H9 (cell line): ENCODE data around the gene SLC25A25. TPM values are rescaled to one million over a fixed set of nuclear protein-coding genes. Genes with fewer than 3 reads are reported as not detected.

Source experiments
- DNase-seq: peaks from one replicate; pipeline ENCODE4 v3.0.0-alpha.2; 2017
- H2AFZ ChIP-seq: one replicate; pipeline ENCODE4 v1.6.1; 2013; ENCODE audit warnings: mild to moderate bottlenecking, low read length, control low read depth, moderate library complexity
- H2AK5ac ChIP-seq: 2 replicates; pipeline ENCODE4 v1.6.1; 2013; ENCODE audit warnings: low read length, control low read depth, mixed read lengths; ENCODE audit not compliant: insufficient read length
- H2BK120ac ChIP-seq: one replicate; pipeline ENCODE4 v1.6.1; 2013; ENCODE audit warnings: low read depth, mild to moderate bottlenecking, low read length, control low read depth, inconsistent platforms; ENCODE audit not compliant: poor library complexity, severe bottlenecking
- H2BK12ac ChIP-seq: 2 replicates; pipeline ENCODE4 v1.6.1; 2013; ENCODE audit warnings: low read length, control low read depth, mixed read lengths, low read depth; ENCODE audit not compliant: insufficient read length
- H2BK15ac ChIP-seq: 2 replicates; pipeline ENCODE4 v1.6.1; 2013; ENCODE audit warnings: low read depth, low read length, control low read depth
- H2BK20ac ChIP-seq: one replicate; pipeline ENCODE4 v1.6.1; 2013; ENCODE audit warnings: low read depth, mild to moderate bottlenecking, low read length, control low read depth, inconsistent platforms; ENCODE audit not compliant: poor library complexity, severe bottlenecking
- H2BK5ac ChIP-seq: 2 replicates; pipeline ENCODE4 v1.6.1; 2013; ENCODE audit warnings: low read length, control low read depth, mixed read lengths; ENCODE audit not compliant: insufficient read length
- H3K14ac ChIP-seq: 2 replicates; pipeline ENCODE4 v1.6.1; 2013; ENCODE audit warnings: low read length, control low read depth; ENCODE audit not compliant: insufficient read depth
- H3K18ac ChIP-seq: 2 replicates; pipeline ENCODE4 v1.6.1; 2013; ENCODE audit warnings: low read depth, mild to moderate bottlenecking, mixed read lengths, low read length, control low read depth; ENCODE audit not compliant: insufficient read length
- H3K23ac ChIP-seq: 2 replicates; pipeline ENCODE4 v1.6.1; 2013; ENCODE audit warnings: low read length, control low read depth, mixed read lengths, low read depth; ENCODE audit not compliant: insufficient read length
- H3K23me2 ChIP-seq: 2 replicates; pipeline ENCODE4 v1.6.1; 2013; ENCODE audit warnings: low read depth, mild to moderate bottlenecking, mixed read lengths, low read length, control low read depth; ENCODE audit not compliant: insufficient read length, poor library complexity, severe bottlenecking
- H3K27ac ChIP-seq: 2 replicates; pipeline ENCODE4 v1.5.1; 2013; ENCODE audit warnings: low read length, control low read depth, mixed read lengths, low read depth; ENCODE audit not compliant: insufficient read length
- H3K27me3 ChIP-seq: 2 replicates; pipeline ENCODE4 v1.6.1; 2013; ENCODE audit warnings: low read length, control low read depth, inconsistent platforms; ENCODE audit not compliant: insufficient read depth
- H3K4ac ChIP-seq: 2 replicates; pipeline ENCODE4 v1.6.1; 2013; ENCODE audit warnings: low read depth, mild to moderate bottlenecking, control low read depth, inconsistent platforms, low read length, moderate library complexity
- H3K4me1 ChIP-seq: 2 replicates; pipeline ENCODE4 v1.6.1; 2013; ENCODE audit warnings: low read length, control low read depth, inconsistent platforms; ENCODE audit not compliant: insufficient read depth
- H3K4me2 ChIP-seq: 2 replicates; pipeline ENCODE4 v1.6.1; 2013; ENCODE audit warnings: low read length, control low read depth, mixed read lengths; ENCODE audit not compliant: insufficient read length, insufficient read depth
- H3K56ac ChIP-seq: 2 replicates; pipeline ENCODE4 v1.6.1; 2013; ENCODE audit warnings: low read depth, mild to moderate bottlenecking, mixed read lengths, low read length, control low read depth; ENCODE audit not compliant: insufficient read length
- H3K79me1 ChIP-seq: 2 replicates; pipeline ENCODE4 v1.6.1; 2013; ENCODE audit warnings: low read depth, mild to moderate bottlenecking, moderate library complexity, low read length, control low read depth, inconsistent platforms; ENCODE audit not compliant: insufficient read depth, poor library complexity, severe bottlenecking
- H3K79me2 ChIP-seq: 2 replicates; pipeline ENCODE4 v1.6.1; 2013; ENCODE audit warnings: low read length, control low read depth, inconsistent platforms; ENCODE audit not compliant: insufficient read depth
- H3K9ac ChIP-seq: 2 replicates; pipeline ENCODE4 v1.6.1; 2013; ENCODE audit warnings: low read length, control low read depth, mixed read lengths; ENCODE audit not compliant: insufficient read length; ENCODE audit errors: extremely low read depth
- H3K9me3 ChIP-seq: one replicate; pipeline ENCODE4 v1.6.1; 2013; ENCODE audit warnings: low read depth, low read length, inconsistent platforms; ENCODE audit not compliant: control insufficient read depth
- H3T11ph ChIP-seq: one replicate; pipeline ENCODE4 v1.6.1; 2013; ENCODE audit warnings: mild to moderate bottlenecking, low read length, control low read depth, inconsistent platforms
- H4K20me1 ChIP-seq: one replicate; pipeline ENCODE4 v1.6.1; 2013; ENCODE audit not compliant: control insufficient read depth, insufficient read length, insufficient read depth
- H4K5ac ChIP-seq: 2 replicates; pipeline ENCODE4 v1.6.1; 2013; ENCODE audit warnings: low read depth, mild to moderate bottlenecking, mixed read lengths, low read length, control low read depth; ENCODE audit not compliant: insufficient read length
- H4K8ac ChIP-seq: replicated peaks from 2 replicates; pipeline ENCODE4 v1.6.1; 2013; ENCODE audit warnings: low read length, control low read depth, mixed read lengths, low read depth; ENCODE audit not compliant: insufficient read length
- H4K91ac ChIP-seq: 2 replicates; pipeline ENCODE4 v1.6.1; 2013; ENCODE audit warnings: low read depth, mild to moderate bottlenecking, moderate library complexity, mixed read lengths, low read length, control low read depth; ENCODE audit not compliant: insufficient read length
- H3K27ac Mint-ChIP-seq, 3 experiments: 2 replicates in 2 of 3; 3 replicates in 1 of 3; pipeline ENCODE4 v1.8.0; 2020 to 2021; ENCODE audit warnings: mixed read lengths in 3 of 3, mild to moderate bottlenecking in 1 of 3, moderate library complexity in 1 of 3
- H3K27me3 Mint-ChIP-seq: 2 replicates; pipeline ENCODE4 v1.8.0; 2021; ENCODE audit warnings: low read depth, mild to moderate bottlenecking, moderate library complexity, mixed read lengths
- H3K36me3 Mint-ChIP-seq, 3 experiments: 2 replicates in 2 of 3; 3 replicates in 1 of 3; pipeline ENCODE4 v1.8.0; 2020 to 2021; ENCODE audit warnings: low read depth in 3 of 3, mixed read lengths in 3 of 3; ENCODE audit not compliant: insufficient read depth in 1 of 3
- H3K4me1 Mint-ChIP-seq, 2 experiments: 2 replicates each; pipeline ENCODE4 v1.8.0; 2020; ENCODE audit warnings: mixed read lengths in 2 of 2
- H3K4me3 Mint-ChIP-seq, 2 experiments: 2 replicates in 1 of 2; 3 replicates in 1 of 2; pipeline ENCODE4 v1.8.0; 2020 to 2021; ENCODE audit warnings: mild to moderate bottlenecking in 2 of 2, mixed read lengths in 2 of 2, moderate library complexity in 1 of 2
- H3K9me3 Mint-ChIP-seq, 2 experiments: 2 replicates in 1 of 2; 3 replicates in 1 of 2; pipeline ENCODE4 v1.8.0; 2020; ENCODE audit warnings: mild to moderate bottlenecking in 2 of 2, mixed read lengths in 2 of 2, moderate library complexity in 1 of 2
- CTCF ChIP-seq: fragments of 200-600 bp; sonication (generic); conservative IDR thresholded peaks from 3 replicates; pipeline ENCODE4 v1.8.0; 2021; ENCODE audit warnings: antibody characterized with exemption, mild to moderate bottlenecking
- WGBS: extraction: QIAGEN DNeasy Blood & Tissue Kit; methylation state at CpG from one replicate; pipeline ENCODE4 v1.1.7; 2013; ENCODE audit warnings: missing lambda C conversion rate, low lambda C conversion rate, mixed read lengths; ENCODE audit not compliant: insufficient read length; ENCODE audit errors: extremely low coverage; 5-methylcytosine and 5-hydroxymethylcytosine counted together
- total RNA-seq: library from RNA; stranded (reverse); gene quantifications from 2 replicates; pipeline ENCODE4 v1.2.1, GENCODE V29; 2021

The SLC25A25 gene
- total RNA-seq, 1 experiment from 2014 or later, result 16.9 TPM

DNA sequence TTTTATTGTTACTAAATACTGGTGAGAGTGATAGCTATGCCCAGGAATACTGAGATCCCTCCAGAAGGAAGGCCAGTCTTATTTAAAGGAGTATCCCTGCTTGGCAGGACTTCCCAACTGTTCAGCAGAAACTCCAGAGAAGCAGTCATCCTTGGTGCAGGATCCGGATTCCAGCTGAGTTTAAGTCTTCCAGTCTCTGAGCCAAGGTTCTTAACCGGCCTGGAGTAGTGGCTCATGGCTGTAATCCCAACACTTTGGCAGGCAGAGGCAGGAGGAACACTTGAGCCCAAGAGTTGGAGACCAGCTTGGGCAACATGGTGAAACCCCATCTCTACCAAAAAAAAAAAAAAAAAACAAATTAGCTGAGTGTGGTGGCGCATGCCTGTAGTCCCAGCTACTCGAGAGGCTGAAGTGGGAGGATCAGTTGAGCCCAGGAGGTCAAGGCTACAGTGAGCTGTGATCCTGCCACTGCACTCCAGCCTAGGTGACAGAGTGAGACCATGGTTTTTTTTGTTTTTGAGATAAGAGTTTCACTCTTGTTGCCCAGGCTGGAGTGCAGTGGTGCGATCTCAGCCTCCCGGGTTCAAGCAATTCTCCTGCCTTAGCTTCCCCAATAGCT, 8.6 kb upstream of the SLC25A25 start:
- Mint-ChIP-seq H3K4me3 (no peak overlapping the region), H3K4me1 (peaks cover 25 to 29% of the 10 kb centered on the region in 2 experiments), H3K36me3 (peaks cover 0 to 13% (median 9%) of the 10 kb centered on the region in 3 experiments; a peak in 5 of 7 replicates), H3K27ac (no peak overlapping the region), H3K9me3 (no peaks in the 10 kb centered on the region; a peak in 1 of 5 replicates), H3K27me3 (no peaks in the 10 kb centered on the region)
- Histone ChIP-seq H3K4ac (no peak overlapping the region), H4K8ac (no peak overlapping the region), H3K4me2 (no peak overlapping the region), H3K23ac (no peak overlapping the region), H4K91ac (no peak overlapping the region), H3K79me1 (no peaks in the 10 kb centered on the region), H3K27ac (no peak overlapping the region), H3K79me2 (no peaks in the 10 kb centered on the region), H3K18ac (no peak overlapping the region), H2BK15ac (no peak overlapping the region), H2BK12ac (no peak overlapping the region), H3K4me1 (peaks cover 3% of the 10 kb centered on the region; the same call in 1 of the 2 replicates), H2BK20ac (no peak overlapping the region), H3K9me3 (no peaks in the 10 kb centered on the region), H2BK120ac (no peak overlapping the region), H3K9ac (no peak overlapping the region), H3K56ac (no peak overlapping the region), H2BK5ac (no peak overlapping the region), H2AK5ac (no peak overlapping the region), H4K5ac (no peak overlapping the region), H3K14ac (no peak overlapping the region), H3K27me3 (no peaks in the 10 kb centered on the region), H3K23me2 (no peaks in the 10 kb centered on the region), H2AFZ (no peak overlapping the region), H3T11ph (no peak overlapping the region), H4K20me1 (no peaks in the 10 kb centered on the region)
- TF ChIP-seq CTCF, result no peak
- no peak for DNase-seq
- WGBS, result no CpG with 5 or more reads among the region's 6 CpGs
